Spinal cord (tissue), 10 donors: Measurements from ENCODE around the gene UCHL3. TPM values are rescaled to one million over a fixed set of nuclear protein-coding genes. Genes with fewer than 3 reads are reported as not detected.

Experiments used
- DNase-seq, 6 donors: peaks; one replicate each; pipeline versions ENCODE4 v3.0.0 to v3.0.0-alpha.2; 2013 to 2015; ENCODE audit warnings: low spot score in 6 of 6, low read depth in 4 of 6
- H3K27ac ChIP-seq: one replicate; pipeline ENCODE4 v1.5.1; 2013; ENCODE audit warnings: low read depth, low read length, control low read depth
- H3K27me3 ChIP-seq: one replicate; pipeline ENCODE4 v1.6.1; 2013; ENCODE audit warnings: low read length; ENCODE audit not compliant: control insufficient read depth, insufficient read depth
- H3K36me3 ChIP-seq: one replicate; pipeline ENCODE4 v1.6.1; 2013; ENCODE audit warnings: low read length; ENCODE audit not compliant: control insufficient read depth, insufficient read depth
- H3K4me1 ChIP-seq: one replicate; pipeline ENCODE4 v1.6.1; 2013; ENCODE audit warnings: low read length; ENCODE audit not compliant: control insufficient read depth, insufficient read depth
- H3K4me3 ChIP-seq: one replicate; pipeline ENCODE4 v1.5.1; 2013; ENCODE audit warnings: low read depth, low read length, control low read depth
- H3K9me3 ChIP-seq: one replicate; pipeline ENCODE4 v1.6.1; 2013; ENCODE audit warnings: low read length; ENCODE audit not compliant: control insufficient read depth, insufficient read depth
- WGBS: methylation state at CpG from one replicate; pipeline ENCODE4 v1.1.5; 2013; ENCODE audit warnings: missing lambda C conversion rate; ENCODE audit not compliant: insufficient coverage; 5-methylcytosine and 5-hydroxymethylcytosine counted together
- polyA plus RNA-seq, 2 donors: library from polyadenylated mRNA; unstranded; fragments of 120-200 nt; gene quantifications; one replicate each; pipeline ENCODE4 v1.2.1, GENCODE V29; 2013; ENCODE audit not compliant: insufficient read length in 2 of 2
- total RNA-seq, 2 donors: library from RNA; depleted of rRNA in 1 of 2; stranded (reverse); fragments of 120-200 nt in 1 of 2; fragments of >200 nt in 1 of 2; gene quantifications; one replicate each; pipeline versions ENCODE4 v1.2.3 to v1.2.4, GENCODE V29; 2013 to 2014
- donor health status: healthy.

UCHL3 gene
- total and polyA plus RNA-seq, 4 donors = 31.6 to 47.4 (median 32.1) TPM

DNA sequence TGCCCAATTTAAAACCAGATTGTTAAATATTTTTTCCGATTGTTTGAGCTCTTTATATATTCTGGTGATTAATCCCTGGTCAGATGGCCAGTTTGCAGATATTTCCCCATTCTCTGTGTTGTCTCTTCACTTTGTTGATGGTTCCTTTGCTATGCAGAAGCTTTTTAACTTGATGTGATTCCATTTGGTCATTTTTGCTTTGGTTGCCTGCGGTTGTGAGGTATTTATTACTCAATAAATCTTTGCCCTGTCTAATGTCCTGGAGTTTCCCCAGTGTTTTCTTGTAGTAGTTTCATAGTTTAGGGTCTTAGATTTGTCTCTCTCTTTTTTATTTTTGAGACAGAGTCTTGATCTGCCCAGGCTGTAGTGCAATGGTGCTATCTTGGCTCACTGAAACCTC lies 62.8 kb downstream of the UCHL3 start:
- no peaks in the 10 kb centered on the region for H3K36me3 ChIP-seq
- H3K27me3 ChIP-seq = no peaks in the 10 kb centered on the region
- no peak for DNase-seq
- no peaks in the 10 kb centered on the region for H3K4me1 ChIP-seq
- WGBS = no CpG with 5 or more reads among the region's 2 CpGs
- no peak overlapping the region for H3K4me3 ChIP-seq
- no peak overlapping the region for H3K27ac ChIP-seq
- H3K9me3 ChIP-seq = no peaks in the 10 kb centered on the region

GRCh38 chr13:75617230-75617629 lies 67.6 kb downstream of the UCHL3 start:
- no peaks in the 10 kb centered on the region for H3K36me3 ChIP-seq
- DNase-seq = no peak
- no peaks in the 10 kb centered on the region for H3K4me1 ChIP-seq
- H3K4me3 ChIP-seq = no peak overlapping the region
- H3K27me3 ChIP-seq = no peaks in the 10 kb centered on the region
- WGBS = 100% methylated on average over 1 of the region's 1 CpG
- no peak overlapping the region for H3K27ac ChIP-seq
- no peaks in the 10 kb centered on the region for H3K9me3 ChIP-seq

GRCh38 chr13:75618308-75618707 lies 68.7 kb downstream of the UCHL3 start:
- DNase-seq = no peak
- Histone ChIP-seq H3K27ac (no peak overlapping the region), H3K36me3 (peaks cover 2% of the 10 kb centered on the region), H3K4me1 (no peaks in the 10 kb centered on the region), H3K4me3 (no peak overlapping the region), H3K9me3 (no peaks in the 10 kb centered on the region), H3K27me3 (no peaks in the 10 kb centered on the region)
- WGBS = 0% methylated on average over 1 of the region's 1 CpG

DNA sequence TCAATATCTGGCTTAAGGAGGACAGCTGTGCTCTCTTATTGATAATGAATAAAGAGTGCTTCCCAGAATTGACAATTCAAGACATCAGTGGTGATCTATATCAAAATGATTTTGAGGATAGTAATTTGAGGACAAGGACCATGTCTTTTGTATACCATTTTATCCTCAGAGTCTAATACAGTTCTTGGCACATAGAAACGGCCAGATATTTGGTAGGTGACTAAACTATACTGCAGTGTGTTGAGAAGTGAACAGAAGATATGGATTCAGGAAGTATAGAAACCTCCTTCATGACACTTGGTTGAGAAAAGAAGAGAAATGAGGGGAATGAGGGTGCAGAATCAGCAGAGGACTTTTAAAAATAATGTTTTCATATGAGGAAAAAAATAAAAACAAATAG lies 70.4 kb downstream of the UCHL3 start:
- WGBS = no CpG with 5 or more reads among the region's 1 CpG

DNA sequence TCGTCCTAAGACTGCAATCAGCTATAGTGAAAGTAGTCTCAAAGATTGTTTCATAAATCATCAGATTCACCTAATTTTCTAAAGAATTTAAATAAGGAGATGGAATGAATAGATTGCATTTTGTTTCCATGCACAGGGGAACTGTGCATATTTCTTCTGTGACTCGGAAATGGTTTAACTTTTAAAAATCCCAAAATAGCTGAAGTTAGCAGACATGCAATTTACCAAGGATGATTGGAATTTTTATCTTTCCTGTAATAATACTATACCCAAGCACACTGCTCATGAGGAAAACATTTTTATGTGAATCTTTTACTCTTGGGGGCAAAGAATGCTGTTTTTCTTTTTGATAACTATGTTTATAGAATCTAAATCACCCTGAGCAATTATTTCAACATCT lies 71.6 kb downstream of the UCHL3 start:
- H3K36me3 ChIP-seq = peaks cover 2% of the 10 kb centered on the region
- no peak overlapping the region for H3K27ac ChIP-seq
- no peaks in the 10 kb centered on the region for H3K4me1 ChIP-seq
- no peaks in the 10 kb centered on the region for H3K27me3 ChIP-seq
- H3K9me3 ChIP-seq = no peaks in the 10 kb centered on the region
- WGBS = no CpG with 5 or more reads among the region's 2 CpGs
- no peak overlapping the region for H3K4me3 ChIP-seq
- no peak for DNase-seq

More for the DNA sequence above, 70.4 kb downstream of the UCHL3 start:
- H3K4me1 ChIP-seq = no peaks in the 10 kb centered on the region
- no peaks in the 10 kb centered on the region for H3K9me3 ChIP-seq
- H3K36me3 ChIP-seq = peaks cover 2% of the 10 kb centered on the region
- no peaks in the 10 kb centered on the region for H3K27me3 ChIP-seq
- H3K27ac ChIP-seq = no peak overlapping the region
- no peak for DNase-seq
- no peak overlapping the region for H3K4me3 ChIP-seq

GRCh38 chr13:75628801-75629200 lies 79.2 kb downstream of the UCHL3 start:
- no peak for DNase-seq
- Histone ChIP-seq H3K27ac (no peak overlapping the region), H3K4me1 (no peaks in the 10 kb centered on the region), H3K27me3 (no peaks in the 10 kb centered on the region), H3K4me3 (no peak overlapping the region), H3K36me3 (peaks cover 3% of the 10 kb centered on the region), H3K9me3 (no peaks in the 10 kb centered on the region)
- WGBS = no CpG with 5 or more reads among the region's 4 CpGs

DNA sequence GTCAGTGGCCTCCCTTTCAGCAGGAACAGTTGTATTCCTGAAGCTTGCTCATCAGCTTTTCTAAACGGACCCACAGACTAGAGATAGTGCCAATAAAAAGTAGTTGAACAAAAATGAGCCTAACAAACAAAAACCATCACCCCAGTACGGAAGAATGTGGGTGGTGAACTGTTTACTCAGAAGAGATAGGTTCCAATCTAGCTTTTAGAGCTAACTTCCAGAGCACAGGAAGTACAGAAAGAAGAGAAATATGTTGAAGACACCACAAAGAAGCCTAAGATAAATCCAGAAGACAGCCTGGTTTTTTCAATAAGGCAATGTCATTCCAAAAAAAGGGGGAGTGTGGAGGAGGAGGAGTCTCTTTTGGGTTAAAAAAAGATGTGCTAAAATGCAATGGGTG lies 83.7 kb downstream of the UCHL3 start:
- peaks cover 18% of the 10 kb centered on the region for H3K27me3 ChIP-seq
- no peak overlapping the region for H3K27ac ChIP-seq
- H3K4me3 ChIP-seq = no peak overlapping the region
- no CpG with 5 or more reads among the region's 2 CpGs for WGBS
- H3K36me3 ChIP-seq = no peaks in the 10 kb centered on the region
- no peaks in the 10 kb centered on the region for H3K9me3 ChIP-seq
- DNase-seq = no peak
- peaks cover 12% of the 10 kb centered on the region for H3K4me1 ChIP-seq

DNA sequence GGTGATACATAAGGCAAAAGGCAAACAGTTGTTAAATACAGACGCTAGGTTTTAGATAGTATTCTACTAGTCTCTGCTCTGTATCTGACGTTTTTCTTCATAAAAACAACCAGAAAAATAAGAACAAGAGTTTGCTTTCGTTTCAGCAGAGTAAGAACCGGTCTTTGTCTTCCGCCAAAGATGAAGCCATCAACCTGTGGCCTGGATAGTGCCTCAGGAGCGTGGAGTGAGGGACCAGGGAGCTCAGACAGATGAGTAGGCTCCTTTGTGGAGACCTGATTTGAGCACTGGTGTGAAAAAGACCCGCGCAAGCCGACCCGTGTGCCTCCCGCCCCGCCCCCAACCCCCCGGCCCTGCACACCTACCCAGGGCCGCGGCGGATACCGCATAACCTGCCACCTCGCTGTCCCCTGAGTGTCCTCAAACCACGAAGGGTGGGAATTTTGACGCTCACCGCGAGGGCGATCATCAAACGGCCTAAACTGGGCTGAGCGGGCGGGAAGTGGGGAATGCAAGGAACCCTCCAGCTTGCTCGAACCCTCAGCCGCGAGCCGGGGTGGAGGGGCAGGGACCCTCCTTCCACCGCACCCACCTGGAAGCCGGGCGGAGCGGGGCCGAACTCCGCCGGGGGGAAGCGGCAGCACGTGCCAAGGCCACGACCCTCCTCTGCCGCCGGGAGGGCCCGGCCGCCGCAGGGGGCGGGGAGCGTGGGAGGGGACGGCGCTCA lies 85.7 kb downstream of the UCHL3 start:
- Histone ChIP-seq H3K4me3 (peak overlapping the region; percentile 59), H3K4me1 (peaks cover 12% of the 10 kb centered on the region), H3K9me3 (no peaks in the 10 kb centered on the region), H3K36me3 (no peaks in the 10 kb centered on the region), H3K27me3 (peaks cover 21% of the 10 kb centered on the region), H3K27ac (no peak overlapping the region)
- DNase-seq = peak in 1 of 6 donors; percentile 3
- 12% methylated on average over 42 of the region's 49 CpGs for WGBS

DNA sequence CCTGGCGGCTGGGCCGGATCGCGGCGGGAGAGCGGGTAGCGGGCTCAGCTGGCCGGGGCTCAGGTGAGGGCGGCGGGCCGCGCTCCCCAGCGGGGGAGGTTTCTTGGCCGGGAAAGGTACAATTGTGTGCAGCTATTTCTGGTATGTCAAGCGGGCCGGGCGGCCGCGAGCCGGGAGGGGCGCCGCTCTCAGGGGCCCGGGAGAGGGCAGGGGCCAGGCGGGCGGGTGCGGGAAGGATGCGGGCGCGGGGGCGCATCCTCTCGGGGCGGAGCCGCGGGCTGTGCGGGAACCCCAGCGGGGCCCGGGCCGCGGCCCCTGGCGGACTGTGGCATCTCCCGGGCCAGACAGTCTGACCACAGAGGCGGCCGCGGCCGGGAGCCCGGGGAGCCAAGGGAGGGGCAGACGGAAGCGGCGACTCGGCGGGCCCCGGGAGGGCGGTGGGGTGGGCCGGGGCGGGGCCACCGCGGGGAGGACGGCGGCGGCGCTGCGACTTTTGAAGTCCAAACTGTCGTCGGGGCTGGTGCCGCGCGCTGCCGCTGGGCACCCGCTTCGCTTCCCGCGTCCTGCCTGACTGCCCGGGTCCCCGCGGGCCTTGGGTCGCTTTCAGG lies 86.3 kb downstream of the UCHL3 start, which contains the start of gene LMO7:
LMO7 (plus strand) TSS at position 503 of the 608 bp plus-strand sequence. CDS start 328 bp downstream, outside the sequence.
- Histone ChIP-seq H3K4me1 (peaks cover 12% of the 10 kb centered on the region), H3K9me3 (no peaks in the 10 kb centered on the region), H3K4me3 (peak within 1 kb of the TSS; percentile 59), H3K36me3 (no peaks in the 10 kb centered on the region), H3K27me3 (peaks cover 21% of the 10 kb centered on the region), H3K27ac (no peak within 1 kb of the TSS)
- DNase-seq = peak in 3 of 6 donors; percentile 11 to 52 (median 20)
- 0% methylated on average over 76 of the region's 76 CpGs for WGBS
